AG04450 (cell line): ENCODE measurements around the gene TMEM11. TPM values are rescaled to one million over a fixed set of nuclear protein-coding genes. Genes with fewer than 3 reads are reported as not detected.

Experiments
- CTCF ChIA-PET: fragments of 300-600, 350-600 bp; formaldehyde crosslinking; extraction: SDS; loops from one replicate; lab custom pipeline; 2022; ENCODE audit warnings: antibody characterized with exemption, inconsistent platforms; lab: Charles Lee
- POLR2A ChIA-PET: fragments of 350-600 bp; formaldehyde crosslinking; extraction: SDS; loops from one replicate; lab custom pipeline; 2021; ENCODE audit warnings: antibody characterized with exemption, inconsistent platforms; lab: Yijun Ruan, JAX
- DNase-seq: peaks from one replicate; pipeline ENCODE4 v3.0.0-alpha.2; 2011; ENCODE audit warnings: low read depth, low spot score
- H3K27ac ChIP-seq: one replicate; pipeline ENCODE4 v1.5.1; 2012; ENCODE audit warnings: low read depth, low read length, control low read depth
- H3K27me3 ChIP-seq: one replicate; pipeline ENCODE4 v1.6.0; 2012; ENCODE audit warnings: low read length; ENCODE audit not compliant: control insufficient read depth, insufficient read depth
- H3K4me3 ChIP-seq: 2 replicates; pipeline ENCODE4 v1.5.1; 2011; ENCODE audit warnings: mild to moderate bottlenecking, low read depth, low read length, control low read depth
- H3K9me3 ChIP-seq: 2 replicates; pipeline ENCODE4 v1.5.1; 2012; ENCODE audit warnings: low read length; ENCODE audit not compliant: control insufficient read depth, insufficient read depth
- polyA plus RNA-seq: library from polyadenylated mRNA; depleted of rRNA; stranded (reverse); fragments of >200 nt; gene quantifications from 2 replicates; pipeline ENCODE4 v1.2.3, GENCODE V29; 2011
- TF ChIP-seq, protein P1 (sequence below): IDR thresholded peaks from 2 replicates; pipeline ENCODE4 v1.5.1; 2011; ENCODE audit warnings: low read depth, low read length, control low read depth, inconsistent platforms

Gene TMEM11
- polyA plus RNA-seq, 1 experiment: 27.5 TPM

DNA sequence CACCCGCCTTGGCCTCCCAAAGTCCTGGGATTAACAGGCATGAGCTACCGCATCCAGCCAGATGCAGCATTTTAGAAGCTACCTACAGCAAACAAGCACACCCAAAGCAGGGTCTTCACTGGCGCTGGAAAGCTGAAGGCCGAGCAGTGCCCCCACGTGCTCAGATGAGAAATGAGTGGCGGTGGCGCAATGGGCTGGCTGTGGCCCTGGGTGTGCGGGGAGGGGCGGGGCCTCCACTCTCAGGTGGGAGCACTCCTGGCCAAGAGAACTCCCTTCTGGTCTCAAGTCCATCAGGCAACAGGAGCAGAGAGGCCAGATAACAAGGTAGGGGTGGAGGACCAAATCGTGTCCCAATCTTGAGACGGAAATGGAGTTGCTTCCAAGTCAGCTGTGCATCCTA is 12.1 kb downstream of the TMEM11 start:
- TF ChIP-seq, protein P1, sequence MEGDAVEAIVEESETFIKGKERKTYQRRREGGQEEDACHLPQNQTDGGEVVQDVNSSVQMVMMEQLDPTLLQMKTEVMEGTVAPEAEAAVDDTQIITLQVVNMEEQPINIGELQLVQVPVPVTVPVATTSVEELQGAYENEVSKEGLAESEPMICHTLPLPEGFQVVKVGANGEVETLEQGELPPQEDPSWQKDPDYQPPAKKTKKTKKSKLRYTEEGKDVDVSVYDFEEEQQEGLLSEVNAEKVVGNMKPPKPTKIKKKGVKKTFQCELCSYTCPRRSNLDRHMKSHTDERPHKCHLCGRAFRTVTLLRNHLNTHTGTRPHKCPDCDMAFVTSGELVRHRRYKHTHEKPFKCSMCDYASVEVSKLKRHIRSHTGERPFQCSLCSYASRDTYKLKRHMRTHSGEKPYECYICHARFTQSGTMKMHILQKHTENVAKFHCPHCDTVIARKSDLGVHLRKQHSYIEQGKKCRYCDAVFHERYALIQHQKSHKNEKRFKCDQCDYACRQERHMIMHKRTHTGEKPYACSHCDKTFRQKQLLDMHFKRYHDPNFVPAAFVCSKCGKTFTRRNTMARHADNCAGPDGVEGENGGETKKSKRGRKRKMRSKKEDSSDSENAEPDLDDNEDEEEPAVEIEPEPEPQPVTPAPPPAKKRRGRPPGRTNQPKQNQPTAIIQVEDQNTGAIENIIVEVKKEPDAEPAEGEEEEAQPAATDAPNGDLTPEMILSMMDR: no peak
- POLR2A ChIA-PET: no interaction called here
- CTCF ChIA-PET: no interaction called here
- no peak for DNase-seq
- no peak overlapping the region for H3K27ac ChIP-seq
- no peak overlapping the region for H3K4me3 ChIP-seq
- no peaks in the 10 kb centered on the region for H3K27me3 ChIP-seq
- H3K9me3 ChIP-seq: no peaks in the 10 kb centered on the region; the same call in 1 of the 2 replicates

DNA sequence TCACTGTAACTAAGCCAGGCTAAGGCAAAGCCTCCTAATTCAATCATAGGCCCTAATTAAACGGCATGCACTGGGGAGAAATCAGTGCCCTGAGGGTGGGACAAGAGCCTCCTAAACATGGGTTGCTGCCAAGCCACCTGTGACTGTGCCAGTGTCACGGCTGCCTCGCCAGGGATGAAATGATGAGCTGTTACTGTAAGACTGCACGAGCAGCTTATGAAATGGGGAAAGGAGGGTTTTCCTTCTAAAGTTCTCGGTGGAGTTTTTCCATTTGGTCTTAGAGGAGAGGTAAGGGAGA is 12.7 kb downstream of the TMEM11 start:
- DNase-seq: no peak
- H3K27me3 ChIP-seq: no peaks in the 10 kb centered on the region
- TF ChIP-seq, protein P1: no peak
- CTCF ChIA-PET: no interaction called here
- no peaks in the 10 kb centered on the region; the same call in 1 of the 2 replicates for H3K9me3 ChIP-seq
- POLR2A ChIA-PET: no interaction called here
- no peak overlapping the region for H3K4me3 ChIP-seq
- no peak overlapping the region for H3K27ac ChIP-seq

DNA sequence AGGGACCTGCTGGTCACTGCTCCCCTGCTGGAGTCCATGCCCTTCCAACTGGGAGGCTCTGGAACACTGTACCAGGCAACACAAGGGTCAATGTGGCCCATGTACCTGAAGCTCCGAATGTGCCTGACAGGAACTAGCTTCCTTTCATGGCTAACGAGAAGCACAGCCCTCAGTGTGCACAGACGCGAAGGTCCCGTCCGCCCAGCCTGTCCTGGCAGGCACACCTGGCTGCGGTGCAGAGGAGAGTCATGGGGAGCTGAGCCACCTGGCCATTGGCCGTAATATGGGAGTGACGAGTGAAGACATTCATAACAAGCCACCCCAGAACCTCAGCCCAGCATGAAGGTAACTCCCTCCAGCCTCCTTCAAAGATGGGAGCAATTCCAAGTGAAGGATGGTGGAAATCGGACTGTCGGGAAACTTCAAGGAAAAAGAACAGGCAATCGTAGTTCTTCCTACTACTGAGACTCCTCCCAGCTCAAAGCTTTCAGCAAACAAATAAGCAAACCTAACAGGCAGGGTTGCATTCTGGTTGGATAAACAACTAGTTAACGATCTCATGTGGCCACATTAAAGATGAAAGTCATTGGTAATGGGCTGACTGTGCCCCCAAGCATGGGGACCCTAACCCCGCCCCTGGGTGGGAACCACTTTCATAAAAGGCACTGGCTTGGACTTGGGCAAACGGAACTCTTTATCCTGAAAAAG is 13.2 kb downstream of the TMEM11 start:
- DNase-seq: no peak

DNA sequence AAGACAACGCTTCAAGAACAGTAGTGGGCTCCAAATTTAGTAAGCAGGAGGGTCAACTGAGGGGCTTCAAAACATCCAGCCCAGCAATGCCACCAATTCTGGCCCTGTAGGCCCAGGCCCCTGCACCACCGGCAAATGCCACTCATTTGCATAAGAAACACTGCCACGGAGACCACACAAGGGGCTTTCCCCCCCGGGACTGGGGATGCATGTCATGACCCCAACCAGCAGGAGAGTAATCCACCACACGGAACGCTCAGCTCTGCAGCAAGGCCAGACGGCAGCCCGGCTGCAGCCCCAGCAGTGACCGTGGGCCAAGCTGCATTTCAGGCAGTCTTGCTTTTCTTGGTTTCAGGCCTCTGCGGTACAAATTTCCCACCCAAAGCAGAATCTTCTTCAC is 14.1 kb downstream of the TMEM11 start:
- DNase-seq: no peak
- TF ChIP-seq, protein P1: no peak
- no peaks in the 10 kb centered on the region for H3K27me3 ChIP-seq
- ChIA-PET POLR2A (interaction anchor here (0.9 kb wide), 1 partner anchor 11 kb away, joined by 3 read pairs; no protein-coding TSS in a partner anchor), CTCF (interaction anchor here (1.0 to 1.9 kb wide), 2 partner anchors 71 to 81 kb away, joined by 3 to 6 read pairs; no protein-coding TSS in a partner anchor)
- H3K9me3 ChIP-seq: no peaks in the 10 kb centered on the region; the same call in 1 of the 2 replicates
- H3K4me3 ChIP-seq: no peak overlapping the region
- H3K27ac ChIP-seq: no peak overlapping the region

More for the DNA sequence above, 13.2 kb downstream of the TMEM11 start:
- ChIA-PET CTCF (interaction anchor here (1.0 to 1.9 kb wide), 2 partner anchors 71 to 82 kb away, joined by 3 to 6 read pairs; no protein-coding TSS in a partner anchor), POLR2A (no interaction called here)
- H3K4me3 ChIP-seq: no peak overlapping the region
- no peaks in the 10 kb centered on the region; the same call in 1 of the 2 replicates for H3K9me3 ChIP-seq
- no peaks in the 10 kb centered on the region for H3K27me3 ChIP-seq
- TF ChIP-seq, protein P1: no peak
- no peak overlapping the region for H3K27ac ChIP-seq

DNA sequence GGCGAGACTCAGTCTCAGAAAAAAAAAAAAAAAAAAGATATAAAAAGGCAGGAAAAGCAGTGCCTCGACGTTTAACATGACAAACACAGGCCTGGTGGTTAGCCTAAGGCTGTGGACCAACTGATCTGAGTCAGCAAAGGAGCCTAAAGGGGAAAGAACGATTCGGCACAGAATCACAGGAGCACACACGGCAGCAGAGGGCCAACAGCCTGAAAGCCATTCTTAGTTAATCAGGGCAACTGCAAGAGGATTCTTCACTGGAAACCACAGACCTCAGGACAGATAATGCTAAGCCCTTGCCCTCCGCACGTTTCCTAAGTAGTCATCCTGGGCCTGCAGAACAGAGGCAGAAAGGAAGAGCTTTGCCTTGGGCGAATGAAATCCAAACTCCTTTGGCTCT is 14.7 kb downstream of the TMEM11 start:
- no peak for DNase-seq
- no peaks in the 10 kb centered on the region for H3K27me3 ChIP-seq
- H3K9me3 ChIP-seq: no peaks in the 10 kb centered on the region; the same call in 1 of the 2 replicates
- ChIA-PET CTCF (interaction anchor here (1.9 kb wide), 1 partner anchor 70 kb away, joined by 6 read pairs; no protein-coding TSS in a partner anchor), POLR2A (interaction anchor here (0.9 kb wide), 1 partner anchor 11 kb away, joined by 3 read pairs; no protein-coding TSS in a partner anchor)
- no peak overlapping the region for H3K4me3 ChIP-seq
- TF ChIP-seq, protein P1: no peak
- no peak overlapping the region for H3K27ac ChIP-seq
